ENCODE data around the gene PRSS21.

PRSS21 gene

DNA sequence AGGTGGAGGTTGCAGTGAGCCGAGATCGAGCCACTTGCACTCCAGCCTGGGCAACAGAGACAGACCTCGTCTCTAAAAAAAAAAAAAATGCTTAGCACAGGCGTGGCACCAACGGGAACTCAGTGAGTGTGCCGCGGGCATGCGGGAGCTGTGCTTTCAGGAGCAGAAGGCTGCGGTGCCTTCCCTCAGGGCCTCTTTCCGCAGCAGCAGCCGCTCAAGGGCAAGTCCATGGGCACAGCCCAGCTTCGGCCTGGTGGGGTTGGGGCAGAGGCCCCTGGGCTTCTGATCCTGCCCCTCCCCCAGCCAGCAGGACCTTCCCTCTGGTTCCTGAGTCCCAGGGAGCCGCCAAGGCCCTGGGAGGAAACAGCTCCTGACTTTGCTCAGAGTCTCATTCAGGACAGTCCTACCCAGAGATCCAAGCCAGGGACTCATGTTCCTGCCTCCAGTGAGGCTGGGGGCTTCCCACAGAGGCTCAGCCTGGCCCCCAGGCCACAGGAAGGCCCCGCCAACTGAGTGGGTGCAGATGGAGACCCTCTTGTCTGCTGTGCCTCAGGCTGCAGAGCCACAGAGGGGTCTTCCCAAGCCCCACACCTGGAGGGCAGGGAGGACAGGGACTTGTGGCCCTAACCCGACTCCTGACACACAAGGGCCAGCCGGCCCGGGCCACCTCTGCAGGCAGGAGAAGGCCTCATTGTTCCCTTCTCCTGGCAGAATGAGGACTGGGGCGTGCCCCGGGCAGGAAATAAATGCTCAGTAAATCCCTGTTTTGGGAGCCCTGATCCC is 9.7 kb downstream of the PRSS21 start:
- no peak for DNase-seq

DNA sequence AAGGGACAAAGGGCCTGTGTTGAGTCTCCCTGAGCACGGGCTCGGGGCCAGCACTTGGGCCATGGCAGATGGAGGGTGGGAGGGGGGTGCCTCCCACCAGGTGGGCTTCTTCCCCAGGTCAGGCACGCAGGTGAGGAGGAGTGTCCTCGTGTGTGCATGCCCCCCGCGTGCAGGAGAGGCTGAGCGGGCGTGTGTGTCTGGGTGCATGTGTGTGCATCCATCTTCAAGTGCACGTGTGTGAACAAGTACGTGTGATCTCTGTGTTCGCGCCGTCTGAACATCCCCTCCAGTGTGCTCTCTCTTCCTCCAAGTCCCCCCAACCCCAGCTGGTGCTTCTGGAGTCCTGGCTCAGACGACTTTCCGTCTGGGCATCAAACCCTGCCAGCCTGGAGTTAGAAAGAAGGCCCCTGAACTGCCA is 10.3 kb downstream of the PRSS21 start:
- DNase-seq: no peak

DNA sequence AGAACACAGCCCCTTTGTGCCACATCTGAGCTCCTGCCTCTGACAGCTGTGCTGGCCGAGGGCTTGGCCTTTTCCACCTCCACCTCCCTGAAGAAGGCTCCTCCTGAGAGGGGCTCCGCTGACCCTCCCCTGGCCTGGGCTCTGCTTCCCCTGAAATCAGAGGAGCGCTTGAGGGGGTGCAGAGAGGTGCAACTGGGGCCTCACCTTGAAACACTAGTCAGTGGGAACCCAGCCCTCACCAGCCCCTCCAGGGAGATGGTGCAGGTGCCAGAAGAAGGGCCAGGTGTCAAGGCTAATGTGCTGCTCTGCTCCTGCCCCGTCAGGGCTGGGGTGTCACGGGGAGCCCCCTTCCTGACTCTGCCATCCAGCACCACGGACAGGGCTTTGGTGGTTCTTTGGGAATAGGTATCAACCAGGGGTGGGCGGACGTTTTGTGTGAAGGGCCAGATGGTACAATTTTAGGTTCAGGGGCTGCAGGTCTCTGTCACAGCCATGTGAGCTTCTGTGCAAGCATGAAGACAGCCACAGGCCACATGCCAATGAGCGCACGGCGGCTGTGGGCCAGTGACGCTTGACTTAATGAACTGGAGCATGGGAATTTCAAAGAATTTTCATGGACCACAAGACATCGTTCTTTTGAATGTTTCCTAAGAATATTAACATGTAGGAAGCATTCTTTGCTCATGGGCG is 10.9 kb downstream of the PRSS21 start:
- no peak for DNase-seq

DNA sequence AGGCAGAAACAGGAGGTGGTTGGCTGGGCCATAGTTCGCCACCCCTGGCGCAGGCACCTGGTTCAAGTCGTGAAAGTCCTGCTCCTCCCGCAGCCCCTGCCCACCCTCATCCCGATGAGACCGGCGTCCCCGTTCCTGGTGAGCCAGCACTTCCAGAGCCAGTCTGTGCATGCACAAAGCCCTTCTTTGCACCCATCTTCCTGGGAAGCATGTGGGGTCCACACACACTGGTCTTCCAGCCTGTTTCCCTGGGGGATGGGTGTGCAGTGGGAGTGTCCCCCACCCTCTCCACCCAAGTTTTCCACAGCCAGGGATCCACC is 11.4 kb downstream of the PRSS21 start:
- no peak for DNase-seq

DNA sequence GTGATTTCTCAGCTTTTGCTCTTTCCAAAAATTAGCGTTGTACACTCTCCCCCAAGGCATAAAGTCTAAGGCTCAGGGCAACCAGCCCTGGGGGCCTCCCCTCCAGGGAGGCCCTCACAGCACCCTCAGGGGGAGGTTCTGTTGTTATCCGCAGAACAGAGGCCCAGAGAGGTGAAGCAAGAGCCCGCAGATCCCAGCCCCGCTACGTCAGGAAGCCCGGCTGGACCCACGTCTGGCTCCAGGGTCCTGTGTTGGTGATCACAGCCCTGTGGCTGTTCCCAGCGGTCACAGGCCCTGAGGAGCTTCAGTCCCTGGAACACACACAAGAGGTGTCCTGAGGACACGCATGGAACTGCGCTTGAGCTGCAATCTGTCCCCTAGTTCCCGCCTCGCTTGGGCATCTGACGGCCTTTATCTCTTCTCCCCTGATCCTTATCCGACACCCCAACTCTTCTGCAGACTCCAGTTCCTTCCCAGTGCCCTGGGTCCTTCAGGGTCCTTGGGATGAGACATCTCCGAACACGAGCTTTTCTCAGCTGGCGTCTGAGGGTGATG is 11.9 kb downstream of the PRSS21 start:
- DNase-seq: no peak

DNA sequence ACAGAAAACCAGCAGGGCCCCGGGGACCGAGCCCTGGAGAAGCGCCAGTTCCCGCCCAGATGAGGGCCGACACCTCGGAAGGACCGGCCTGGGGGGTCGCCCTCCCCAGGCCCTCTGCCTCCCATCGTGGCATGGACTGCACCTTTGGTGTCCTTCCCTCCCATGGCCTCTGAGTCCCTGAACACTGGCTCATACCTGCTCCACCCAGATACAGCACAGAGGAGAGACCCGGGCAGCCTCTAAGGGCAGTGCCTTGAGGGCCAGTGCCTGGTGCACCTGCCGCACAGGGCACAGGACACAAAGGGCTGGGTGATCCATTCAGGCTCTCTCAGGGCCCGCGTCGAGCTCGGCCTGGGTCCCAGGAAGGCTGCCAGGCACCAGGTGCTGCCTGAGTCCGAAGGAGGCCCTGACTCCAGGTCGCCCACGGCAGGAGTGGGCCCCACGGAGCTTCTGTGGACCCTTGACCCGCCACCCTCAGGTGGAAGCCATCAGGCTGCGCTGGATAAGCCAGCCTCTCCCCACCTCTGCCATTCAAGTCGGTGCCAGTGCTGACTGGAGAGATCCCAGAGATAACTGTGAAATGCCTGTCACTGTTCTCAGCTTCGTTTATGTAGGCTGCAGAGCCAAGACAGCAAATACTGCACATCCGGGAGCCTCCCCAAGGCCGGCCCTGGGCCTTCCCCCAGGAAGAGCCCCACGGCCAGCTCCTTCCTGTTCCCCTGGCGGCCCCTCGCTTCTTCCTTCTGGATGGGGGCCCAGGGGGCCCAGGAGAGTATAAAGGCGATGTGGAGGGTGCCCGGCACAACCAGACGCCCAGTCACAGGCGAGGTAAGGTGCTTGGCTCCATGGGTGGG is 12.7 kb downstream of the PRSS21 start, which contains the start of gene ZG16B:
ZG16B (plus strand) TSS at position 803 of the 854 bp plus-strand sequence. CDS start 139 bp downstream, outside the sequence.
- no peak for DNase-seq

DNA sequence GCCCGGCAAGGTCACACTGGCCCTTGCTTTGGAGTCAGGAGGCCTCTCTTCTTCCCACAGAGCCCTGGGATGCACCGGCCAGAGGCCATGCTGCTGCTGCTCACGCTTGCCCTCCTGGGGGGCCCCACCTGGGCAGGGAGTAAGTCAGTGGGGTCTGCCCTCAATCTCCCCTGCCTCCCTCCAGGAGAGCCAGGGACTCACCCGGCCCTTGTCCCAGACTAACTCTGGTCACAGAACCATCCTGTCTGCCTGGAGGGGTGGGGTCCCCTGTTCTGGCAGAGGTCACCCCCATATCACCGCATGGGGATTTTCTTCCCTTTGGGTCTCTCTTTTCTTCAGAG is 13.3 kb downstream of the PRSS21 start:
- DNase-seq: no peak

DNA sequence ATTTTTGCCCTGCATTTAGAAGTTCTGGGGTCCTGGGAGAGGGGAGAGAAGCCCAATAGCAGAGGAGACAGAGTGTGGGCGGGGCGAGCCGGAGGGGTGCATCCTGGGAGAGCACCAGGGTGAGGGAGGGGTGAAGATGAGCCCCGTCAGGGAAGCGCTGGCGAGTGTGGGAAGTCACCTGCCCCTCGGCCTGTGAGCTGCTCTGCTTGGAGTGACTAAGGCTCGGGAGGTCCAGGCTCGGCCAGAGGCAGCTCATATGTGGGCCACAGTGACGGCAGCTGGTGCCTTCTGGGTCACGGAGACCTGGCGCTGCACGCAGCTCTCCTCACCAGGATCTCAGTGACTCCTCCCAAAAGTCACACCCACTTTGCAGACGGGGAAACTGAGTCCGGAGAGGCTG is 14.2 kb downstream of the PRSS21 start:
- no peak for DNase-seq

DNA sequence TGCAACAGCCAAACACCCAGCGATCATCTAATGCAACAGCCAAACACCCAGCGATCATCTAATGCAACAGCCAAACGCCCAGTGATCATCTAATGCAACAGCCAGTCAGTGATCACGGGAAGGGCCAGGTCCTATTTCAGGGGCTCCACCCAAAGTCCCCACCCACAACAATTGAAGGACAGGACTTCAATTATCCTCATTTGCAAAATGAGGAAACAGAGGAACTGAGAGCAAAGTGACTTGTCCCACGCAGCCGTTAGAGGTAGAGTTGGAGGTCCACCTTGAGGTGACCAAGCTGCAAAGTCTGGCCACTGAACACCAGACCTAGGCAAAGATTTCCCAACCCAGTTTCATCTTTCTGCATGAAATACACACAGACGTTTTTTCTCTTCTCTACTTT is 16.7 kb downstream of the PRSS21 start:
- DNase-seq: no peak

DNA sequence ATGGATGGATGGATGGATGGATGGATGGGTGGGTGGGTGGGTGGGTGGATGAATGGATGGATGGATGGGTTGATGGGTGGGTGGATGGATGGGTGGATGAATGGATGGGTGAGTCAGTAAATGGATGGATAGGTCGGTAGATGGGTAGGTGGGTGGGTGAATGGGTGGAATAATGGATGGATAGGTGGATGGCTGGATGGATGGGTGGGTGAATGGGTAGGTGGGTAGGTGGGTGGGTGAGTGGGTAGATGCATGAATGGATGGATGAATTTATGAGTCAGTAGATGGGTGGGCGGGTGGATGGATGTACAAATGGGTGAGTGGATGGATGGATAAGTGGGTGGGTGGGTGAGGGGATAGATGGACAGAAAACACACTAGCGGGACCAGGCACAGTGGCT is 17.9 kb downstream of the PRSS21 start:
- no peak for DNase-seq

DNA sequence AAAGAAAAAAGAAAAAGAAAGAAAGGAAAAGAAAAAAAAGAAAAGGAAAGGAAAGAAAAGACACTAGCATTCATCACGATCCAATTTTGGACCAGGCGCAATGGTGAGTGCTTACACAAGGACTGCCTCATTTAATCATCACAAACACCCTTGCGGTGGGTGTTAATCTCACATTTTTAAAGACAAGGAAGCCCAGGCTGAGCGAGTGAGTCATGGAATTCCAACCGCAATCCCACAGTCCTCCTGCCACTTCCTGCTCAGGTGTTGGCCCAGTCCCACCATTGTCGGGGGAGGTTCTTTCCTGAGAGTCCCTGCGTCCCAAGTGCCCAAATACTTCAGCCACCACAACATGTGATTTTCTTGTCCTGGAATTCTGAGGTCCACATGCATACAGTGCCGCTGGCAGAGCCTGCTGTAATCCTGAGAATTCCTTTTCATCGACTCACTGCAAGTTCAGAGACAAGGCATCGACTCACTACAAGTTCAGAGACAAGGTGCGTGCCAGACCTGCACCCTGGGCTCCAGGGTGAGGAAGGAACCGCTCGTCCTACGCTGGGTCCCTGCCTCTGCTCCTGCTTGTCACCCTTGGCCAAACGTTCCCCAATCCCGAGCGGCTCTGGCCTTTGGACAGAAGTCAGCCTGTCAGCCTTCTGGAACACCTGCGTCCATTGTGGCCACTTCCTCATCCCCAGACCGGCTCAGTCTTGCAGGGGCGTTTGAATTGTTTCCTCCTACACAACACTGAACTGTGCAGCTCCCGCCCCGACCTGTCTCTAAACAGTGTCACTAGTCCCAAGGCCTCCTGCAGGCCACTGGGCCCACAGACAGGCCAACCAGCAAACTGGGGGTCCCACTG is 18.8 kb downstream of the PRSS21 start:
- DNase-seq: peak; percentile 99

DNA sequence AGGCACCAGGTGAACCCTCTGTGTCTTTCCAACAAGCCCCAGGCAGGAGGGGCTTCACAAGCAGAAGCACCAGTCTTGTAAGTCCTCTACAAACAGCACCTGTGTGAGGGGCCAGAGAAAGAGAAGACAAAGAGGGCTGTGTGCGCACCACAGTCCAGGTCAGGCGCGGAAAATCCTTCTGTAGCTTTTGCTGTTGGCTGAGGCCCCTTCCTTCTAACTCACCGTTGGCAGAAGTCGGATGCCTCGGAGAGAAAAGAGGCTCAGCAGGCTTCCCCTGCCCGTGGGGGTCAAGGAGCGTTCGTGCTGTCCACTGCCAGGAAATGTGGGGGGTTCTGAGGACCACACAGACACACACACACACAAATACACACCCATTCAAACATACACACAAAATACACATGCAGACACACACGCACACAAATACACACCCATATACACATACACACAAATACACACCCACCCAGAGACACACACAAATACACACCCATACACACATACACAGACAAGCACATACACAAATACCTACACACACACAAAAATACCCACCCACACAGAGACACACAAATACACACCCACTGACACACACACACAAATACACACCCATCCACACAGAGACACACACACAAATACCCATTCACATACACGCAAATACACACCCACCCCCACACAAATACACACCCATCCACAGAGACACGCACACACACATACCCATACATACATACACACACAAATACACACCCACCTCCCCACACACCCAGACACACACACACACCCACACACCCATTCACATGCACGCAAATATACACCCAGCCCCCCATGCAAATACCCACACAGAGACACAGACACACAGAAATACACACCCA is 19.8 kb downstream of the PRSS21 start:
- DNase-seq: no peak

DNA sequence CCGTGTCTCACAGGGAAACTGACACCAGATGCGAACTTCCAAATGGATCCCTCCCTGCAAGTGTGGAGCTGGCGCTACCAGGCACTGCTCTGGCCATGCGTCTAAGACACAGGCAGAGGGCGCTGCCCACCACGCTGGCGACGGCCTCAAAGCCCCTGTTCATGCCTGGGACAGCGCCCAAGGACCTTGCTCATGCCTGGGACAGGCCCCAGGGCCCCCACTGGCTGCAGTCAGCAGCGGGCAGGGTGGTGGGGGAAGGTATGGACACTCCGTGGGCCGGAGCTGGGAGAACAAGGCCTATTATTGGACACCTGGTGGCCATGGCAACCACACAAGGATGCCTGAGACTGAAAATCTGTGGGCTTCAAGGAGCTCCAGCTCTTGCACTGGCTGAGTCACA is 21.9 kb downstream of the PRSS21 start:
- DNase-seq: peak; percentile 69

DNA sequence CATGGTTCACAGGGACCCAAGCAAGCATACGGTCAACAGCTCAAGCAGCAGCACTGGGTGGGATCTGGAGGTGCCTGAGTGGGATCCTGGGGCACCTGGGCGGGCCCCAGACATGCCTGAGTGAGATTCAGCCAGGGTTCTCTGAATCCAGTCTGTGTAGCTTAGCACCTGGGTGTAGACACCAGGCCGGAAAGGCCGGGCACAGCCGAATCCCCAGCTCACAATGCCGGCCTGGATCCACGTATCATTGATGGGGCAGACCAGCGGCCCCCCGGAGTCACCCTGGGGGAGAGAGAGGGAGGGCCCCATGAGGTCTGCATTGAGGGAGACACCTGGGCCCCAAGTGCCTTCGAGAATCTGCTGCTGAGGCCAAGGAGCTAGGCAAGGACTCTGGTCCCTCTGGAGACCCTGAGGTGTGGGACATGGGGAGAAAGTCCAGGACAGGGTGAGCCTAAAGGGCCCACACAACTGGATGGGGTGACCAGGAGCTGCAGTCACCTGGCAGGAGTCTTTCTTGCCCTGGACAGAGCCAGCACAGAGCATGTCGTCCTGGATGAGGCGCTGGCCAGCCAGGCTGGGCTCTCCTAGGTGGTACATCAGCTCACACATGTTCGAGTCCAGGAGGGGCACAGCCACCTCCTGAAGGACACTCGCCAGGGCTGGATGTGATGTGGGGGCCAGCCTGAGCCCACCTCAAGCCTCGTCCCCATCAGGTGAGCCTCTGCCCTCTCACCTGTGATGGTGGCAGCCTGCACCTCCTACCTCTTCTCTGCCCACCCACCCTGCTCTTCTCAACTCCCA is 22.8 kb downstream of the PRSS21 start:
- DNase-seq: no peak

DNA sequence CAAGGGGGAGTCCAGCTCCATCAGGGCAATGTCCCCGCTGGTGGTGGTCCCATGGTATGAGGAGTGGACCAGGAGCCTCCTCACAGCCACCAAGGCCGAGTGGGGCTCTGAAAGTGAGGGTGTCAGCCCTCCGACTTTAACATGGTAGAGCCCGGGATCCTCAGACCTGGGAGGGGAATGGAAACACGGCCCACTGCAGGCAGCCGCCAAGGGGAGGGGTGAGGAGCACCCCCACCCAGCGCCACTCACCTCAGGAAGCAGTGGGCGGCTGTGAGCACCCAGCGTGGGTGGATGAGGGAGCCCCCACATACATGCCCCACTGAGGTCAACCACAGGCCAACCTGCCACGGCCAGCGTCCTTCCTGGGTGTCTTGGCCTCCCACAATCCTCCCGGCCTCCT is 23.9 kb downstream of the PRSS21 start:
- no peak for DNase-seq

DNA sequence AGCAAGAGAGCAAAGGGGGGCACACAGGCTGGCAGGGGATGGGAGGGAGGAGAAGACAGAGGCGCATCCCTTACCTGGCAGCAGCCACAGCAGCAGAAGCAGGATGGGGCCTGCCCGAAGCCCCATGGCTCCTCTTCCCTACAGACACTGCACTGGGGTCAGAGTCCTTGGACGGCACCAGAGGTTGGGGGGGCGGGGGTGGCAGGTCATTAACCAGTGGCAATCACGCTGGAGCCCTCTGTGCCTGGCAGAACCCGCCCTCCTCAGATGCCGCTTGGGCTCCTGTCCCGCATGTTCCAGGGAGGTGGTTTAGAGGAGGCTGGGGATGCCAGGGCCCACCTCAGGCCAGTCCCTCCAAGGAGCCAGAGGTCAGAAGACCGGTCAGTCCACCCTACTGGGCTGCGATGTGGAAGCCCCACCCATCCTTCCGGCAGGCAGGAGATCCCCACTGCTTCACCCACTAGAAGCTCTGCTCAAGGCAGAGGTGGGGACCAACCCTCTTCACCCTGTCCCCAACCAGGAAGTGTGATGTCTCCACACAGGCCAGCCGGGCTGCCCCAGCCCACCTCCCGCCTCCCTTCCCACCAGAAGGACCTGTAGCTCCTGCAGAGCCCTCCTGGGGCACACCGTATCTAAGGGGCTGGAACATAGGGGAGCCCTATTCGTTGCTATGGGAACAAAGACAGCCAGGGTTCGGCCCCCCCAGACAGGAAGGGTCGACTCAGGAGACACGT is 24.7 kb downstream of the PRSS21 start:
- no peak for DNase-seq

DNA sequence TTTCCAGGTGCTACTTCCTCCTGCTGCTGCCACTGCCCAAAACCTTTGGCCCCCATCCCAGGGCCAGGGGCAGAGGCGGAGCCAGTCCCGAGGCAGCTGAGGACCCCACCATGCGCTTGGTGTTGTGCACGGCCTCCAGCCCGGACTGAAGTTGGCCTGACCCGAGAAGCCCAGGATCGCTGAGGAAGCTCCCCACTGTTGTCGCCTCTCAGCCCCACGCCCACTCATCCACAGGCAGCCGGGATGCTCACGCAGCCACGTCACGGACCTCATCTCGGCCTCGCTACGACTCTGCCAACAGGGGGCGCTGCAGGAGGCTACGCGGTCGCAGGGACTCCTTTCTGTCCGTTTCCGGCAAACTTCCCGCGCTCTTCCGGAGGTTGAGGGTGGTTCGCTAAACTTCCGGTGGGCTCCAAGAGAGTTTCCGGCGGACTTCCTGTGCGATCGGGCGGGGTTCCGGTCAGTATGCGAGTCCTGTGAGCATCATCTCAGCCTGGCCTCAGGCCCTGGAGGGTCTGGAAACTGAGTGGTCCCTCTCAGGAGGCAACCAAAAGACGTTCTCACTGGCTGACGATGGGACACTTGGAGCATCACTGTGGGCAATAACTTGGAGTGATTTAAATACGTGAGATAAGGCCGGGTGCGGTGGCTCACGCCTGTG is 25.4 kb downstream of the PRSS21 start:
- DNase-seq: peak; percentile 29

DNA sequence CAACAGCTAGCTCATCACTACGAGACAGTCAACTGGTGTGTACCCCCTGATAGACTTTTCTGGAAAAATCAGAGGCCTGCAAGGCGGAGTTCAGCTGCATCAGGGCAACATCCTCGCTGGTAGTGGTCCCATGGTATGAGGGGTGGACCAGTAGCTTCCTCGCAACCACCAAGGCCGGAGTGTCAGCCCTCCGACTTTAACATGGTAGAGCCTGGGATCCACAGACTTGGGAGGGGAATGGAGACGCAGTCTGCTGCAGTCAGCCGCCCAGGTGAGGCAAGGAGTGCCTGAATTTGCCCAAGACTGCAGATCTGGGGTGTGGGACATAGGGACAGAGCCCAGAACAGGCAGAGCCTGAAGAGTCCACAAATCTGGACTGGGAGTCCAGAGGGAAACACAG is 26.5 kb downstream of the PRSS21 start:
- DNase-seq: no peak

DNA sequence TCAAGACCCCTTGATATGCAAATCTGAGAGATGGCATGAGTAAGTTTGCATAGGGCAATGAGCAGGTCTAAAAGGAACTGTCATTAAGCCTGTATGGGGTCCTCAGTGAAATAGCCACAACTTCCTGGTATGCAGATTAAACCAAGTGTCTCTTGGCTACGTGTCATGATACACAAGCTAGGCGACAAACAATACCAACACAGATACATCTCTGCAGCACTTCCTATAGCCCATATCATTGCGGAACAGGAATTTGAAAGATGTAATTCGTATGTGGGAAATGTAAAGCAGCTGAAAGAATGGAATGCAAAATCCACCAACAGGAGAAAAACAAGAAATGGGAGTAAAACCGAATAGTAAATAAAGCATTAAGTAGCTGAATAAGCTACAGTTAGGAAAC is 28.1 kb downstream of the PRSS21 start:
- DNase-seq: no peak
